Endothelial cell (in vitro differentiated cells): ENCODE results near the gene SETD7. TPM values are rescaled to one million over a fixed set of nuclear protein-coding genes. Genes with fewer than 3 reads are reported as not detected.
"Not testable (repeated sequence)": the region's sequence is repeated elsewhere in the genome, so short reads cannot be mapped to it uniquely, and the experiment has no call there.

Source experiments
- DNase-seq: peaks from one replicate; pipeline ENCODE4 v3.0.0; 2021; ENCODE audit warnings: low spot score
- H3K27ac Mint-ChIP-seq: one replicate; pipeline ENCODE4 v1.8.0; 2021; ENCODE audit warnings: mixed read lengths, inconsistent platforms; ENCODE audit not compliant: unreplicated experiment
- H3K27me3 Mint-ChIP-seq: one replicate; pipeline ENCODE4 v1.8.0; 2021; ENCODE audit warnings: mild to moderate bottlenecking, moderate library complexity, mixed read lengths, inconsistent platforms; ENCODE audit not compliant: unreplicated experiment
- H3K36me3 Mint-ChIP-seq: one replicate; pipeline ENCODE4 v1.8.0; 2021; ENCODE audit warnings: mild to moderate bottlenecking, low read depth, mixed read lengths, inconsistent platforms; ENCODE audit not compliant: unreplicated experiment
- H3K4me1 Mint-ChIP-seq: one replicate; pipeline ENCODE4 v1.8.0; 2021; ENCODE audit warnings: mild to moderate bottlenecking, mixed read lengths, inconsistent platforms; ENCODE audit not compliant: unreplicated experiment
- H3K4me3 Mint-ChIP-seq: one replicate; pipeline ENCODE4 v1.8.0; 2021; ENCODE audit warnings: mild to moderate bottlenecking, mixed read lengths, inconsistent platforms; ENCODE audit not compliant: unreplicated experiment
- H3K9me3 Mint-ChIP-seq: one replicate; pipeline ENCODE4 v1.8.0; 2021; ENCODE audit warnings: mixed read lengths, inconsistent platforms; ENCODE audit not compliant: unreplicated experiment
- total RNA-seq: library from RNA; stranded (reverse); fragmentation: NEBNext Ultra II Directional; extraction: Animal tissue kit (Norgen Biotek cat#: 25700); gene quantifications from one replicate; pipeline ENCODE4 v1.2.1, GENCODE V29; 2021; ENCODE audit not compliant: unreplicated experiment
- TF ChIP-seq, protein P1 (sequence below): fragments of 200-600 bp; sonication (generic); IDR thresholded peaks from one replicate; pipeline ENCODE4 v1.5.0; 2021; ENCODE audit warnings: antibody characterized with exemption; ENCODE audit not compliant: unreplicated experiment

Gene SETD7
- total RNA-seq, 1 donor from 2014 or later: 8.4 TPM

DNA sequence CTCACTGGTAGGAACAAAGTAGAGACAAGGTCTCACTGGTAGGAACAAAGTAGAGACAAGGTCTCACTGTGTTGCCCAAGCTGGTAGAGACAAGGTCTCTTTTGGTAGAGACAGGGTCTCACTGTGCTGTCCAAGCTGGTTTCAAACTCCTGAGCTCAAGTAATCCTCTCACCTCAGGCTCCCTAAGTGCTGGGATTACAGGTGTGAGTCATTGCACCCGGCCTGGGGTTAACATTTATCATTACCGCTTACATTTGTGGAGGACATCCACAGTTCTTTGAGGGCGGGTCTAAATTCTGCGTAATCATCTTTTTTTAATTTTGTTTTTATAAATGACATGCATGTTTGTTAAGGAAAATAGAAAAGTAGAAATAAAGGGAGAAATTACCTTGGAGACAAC is 90.1 kb downstream of the SETD7 start:
- Mint-ChIP-seq H3K9me3 (no peaks in the 10 kb centered on the region), H3K36me3 (peaks cover 28% of the 10 kb centered on the region), H3K4me3 (no peak overlapping the region), H3K4me1 (no peaks in the 10 kb centered on the region), H3K27me3 (peaks cover 5% of the 10 kb centered on the region), H3K27ac (no peak overlapping the region)
- TF ChIP-seq, protein P1, sequence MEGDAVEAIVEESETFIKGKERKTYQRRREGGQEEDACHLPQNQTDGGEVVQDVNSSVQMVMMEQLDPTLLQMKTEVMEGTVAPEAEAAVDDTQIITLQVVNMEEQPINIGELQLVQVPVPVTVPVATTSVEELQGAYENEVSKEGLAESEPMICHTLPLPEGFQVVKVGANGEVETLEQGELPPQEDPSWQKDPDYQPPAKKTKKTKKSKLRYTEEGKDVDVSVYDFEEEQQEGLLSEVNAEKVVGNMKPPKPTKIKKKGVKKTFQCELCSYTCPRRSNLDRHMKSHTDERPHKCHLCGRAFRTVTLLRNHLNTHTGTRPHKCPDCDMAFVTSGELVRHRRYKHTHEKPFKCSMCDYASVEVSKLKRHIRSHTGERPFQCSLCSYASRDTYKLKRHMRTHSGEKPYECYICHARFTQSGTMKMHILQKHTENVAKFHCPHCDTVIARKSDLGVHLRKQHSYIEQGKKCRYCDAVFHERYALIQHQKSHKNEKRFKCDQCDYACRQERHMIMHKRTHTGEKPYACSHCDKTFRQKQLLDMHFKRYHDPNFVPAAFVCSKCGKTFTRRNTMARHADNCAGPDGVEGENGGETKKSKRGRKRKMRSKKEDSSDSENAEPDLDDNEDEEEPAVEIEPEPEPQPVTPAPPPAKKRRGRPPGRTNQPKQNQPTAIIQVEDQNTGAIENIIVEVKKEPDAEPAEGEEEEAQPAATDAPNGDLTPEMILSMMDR: no peak
- no peak for DNase-seq

DNA sequence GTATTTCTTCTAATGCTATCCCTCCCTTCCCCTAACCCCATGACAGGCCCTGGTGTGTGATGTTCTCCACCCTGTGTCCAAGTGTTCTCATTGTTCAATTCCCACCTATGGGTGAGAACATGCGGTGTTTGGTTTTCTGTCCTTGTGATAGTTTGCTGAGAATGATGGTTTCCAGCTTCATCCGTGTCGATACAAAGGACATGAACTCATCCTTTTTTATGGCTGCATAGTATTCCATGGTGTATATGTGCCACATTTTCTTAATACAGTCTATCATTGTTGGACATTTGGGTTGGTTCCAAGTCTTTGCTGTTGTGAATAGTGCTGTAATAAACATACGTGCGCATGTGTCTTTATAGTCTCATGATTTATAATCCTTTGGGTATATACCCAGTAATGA is 91.5 kb downstream of the SETD7 start:
- H3K4me1 Mint-ChIP-seq: not testable (repeated sequence)

GRCh38 chr4:139461022-139461628 is 94.9 kb downstream of the SETD7 start:
- H3K27ac Mint-ChIP-seq: no peak overlapping the region
- no peak overlapping the region for H3K4me3 Mint-ChIP-seq
- H3K27me3 Mint-ChIP-seq: peaks cover 5% of the 10 kb centered on the region
- peaks cover 7% of the 10 kb centered on the region for H3K36me3 Mint-ChIP-seq
- TF ChIP-seq, protein P1: no peak
- no peak for DNase-seq
- H3K4me1 Mint-ChIP-seq: peaks cover 28% of the 10 kb centered on the region
- H3K9me3 Mint-ChIP-seq: no peaks in the 10 kb centered on the region

More for the DNA sequence above, 91.5 kb downstream of the SETD7 start:
- H3K4me3 Mint-ChIP-seq, H3K27me3 Mint-ChIP-seq, H3K9me3 Mint-ChIP-seq, H3K27ac Mint-ChIP-seq, DNase-seq: not testable (repeated sequence)
- peaks cover 19% of the 10 kb centered on the region for H3K36me3 Mint-ChIP-seq

DNA sequence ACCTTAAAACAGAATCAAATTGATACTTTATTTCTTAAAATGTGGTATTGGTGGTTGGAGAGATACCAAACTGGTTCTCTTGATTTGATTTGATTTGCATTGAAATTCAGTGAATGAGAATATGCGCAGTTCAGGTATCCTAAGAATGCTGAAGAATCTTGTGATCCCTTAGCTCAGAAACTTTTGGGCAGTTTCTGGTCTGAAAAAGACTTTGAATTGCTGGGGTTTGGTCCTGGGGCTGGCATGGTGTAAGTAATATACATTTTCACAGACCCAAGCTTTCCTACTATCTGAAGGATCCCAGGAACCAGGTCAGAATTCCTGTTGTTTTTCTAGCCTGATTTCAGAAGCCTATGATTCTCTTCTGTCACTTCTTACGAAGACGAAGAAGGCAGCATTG is 95.5 kb downstream of the SETD7 start:
- Mint-ChIP-seq H3K27me3 (peaks cover 5% of the 10 kb centered on the region), H3K27ac (no peak overlapping the region), H3K9me3 (no peaks in the 10 kb centered on the region), H3K4me3 (no peak overlapping the region), H3K36me3 (peaks cover 7% of the 10 kb centered on the region), H3K4me1 (peaks cover 31% of the 10 kb centered on the region)
- TF ChIP-seq, protein P1: no peak
- no peak for DNase-seq

DNA sequence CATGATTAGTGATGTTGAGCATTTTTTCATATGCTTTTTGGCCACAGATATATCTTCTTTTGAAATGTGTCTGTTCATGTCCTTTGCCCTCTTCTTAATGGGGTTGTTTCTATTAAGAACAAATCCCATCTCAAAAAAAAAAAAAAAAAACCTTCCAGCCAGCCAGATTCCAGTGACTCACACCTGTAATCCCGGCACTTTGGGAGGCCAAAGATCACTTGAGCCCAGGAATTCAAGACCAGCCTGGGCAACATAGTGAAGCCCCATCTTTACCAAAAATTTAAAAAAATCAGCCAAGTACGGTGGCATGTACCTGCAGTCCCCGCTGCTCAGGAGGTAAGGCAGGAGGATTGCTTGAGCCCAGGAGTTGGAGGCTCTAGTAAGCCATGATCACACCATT is 97.0 kb downstream of the SETD7 start:
- TF ChIP-seq, protein P1: no peak
- Mint-ChIP-seq H3K36me3 (peaks cover 5% of the 10 kb centered on the region), H3K4me1 (peaks cover 41% of the 10 kb centered on the region), H3K27me3 (peaks cover 5% of the 10 kb centered on the region), H3K27ac (no peak overlapping the region), H3K9me3 (no peaks in the 10 kb centered on the region), H3K4me3 (no peak overlapping the region)
- DNase-seq: no peak
